ENCODE results near the gene FITM1.

DNA sequence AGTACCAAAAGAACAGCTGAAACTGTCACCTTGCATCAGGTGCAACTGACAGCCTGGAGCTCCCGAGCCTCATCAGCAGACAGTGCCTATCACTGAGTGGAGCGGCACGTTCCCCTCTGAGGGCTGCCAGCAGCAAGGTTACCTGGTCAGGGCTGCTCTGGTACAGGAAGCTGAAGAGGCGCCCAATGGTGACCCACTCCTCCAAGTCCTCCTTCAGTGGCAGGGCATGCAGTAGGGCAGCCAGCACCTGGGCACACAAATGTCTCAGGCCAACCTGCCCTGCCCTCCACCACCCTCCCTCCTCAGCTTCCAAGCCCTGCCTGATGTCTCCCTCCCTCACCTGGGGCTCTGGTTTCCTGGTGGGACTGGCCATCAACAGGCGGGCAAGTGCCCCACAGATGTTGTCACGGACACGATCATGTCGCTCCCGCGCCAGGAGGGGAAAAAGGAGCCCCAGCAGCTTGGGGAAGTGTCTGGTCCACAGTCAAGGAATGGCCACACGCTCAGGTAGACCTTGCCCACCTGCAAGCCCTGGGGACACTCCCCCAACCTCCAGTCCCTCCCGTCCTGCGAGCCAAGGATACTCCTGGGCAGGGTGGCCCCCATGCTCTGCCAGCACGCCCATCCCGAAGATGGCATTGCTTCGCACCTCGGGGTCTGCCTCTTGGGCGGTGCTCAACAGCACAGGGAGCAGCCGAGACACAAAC, 51.1 kb downstream of the FITM1 start:
- TF ChIP-seq, protein P1, sequence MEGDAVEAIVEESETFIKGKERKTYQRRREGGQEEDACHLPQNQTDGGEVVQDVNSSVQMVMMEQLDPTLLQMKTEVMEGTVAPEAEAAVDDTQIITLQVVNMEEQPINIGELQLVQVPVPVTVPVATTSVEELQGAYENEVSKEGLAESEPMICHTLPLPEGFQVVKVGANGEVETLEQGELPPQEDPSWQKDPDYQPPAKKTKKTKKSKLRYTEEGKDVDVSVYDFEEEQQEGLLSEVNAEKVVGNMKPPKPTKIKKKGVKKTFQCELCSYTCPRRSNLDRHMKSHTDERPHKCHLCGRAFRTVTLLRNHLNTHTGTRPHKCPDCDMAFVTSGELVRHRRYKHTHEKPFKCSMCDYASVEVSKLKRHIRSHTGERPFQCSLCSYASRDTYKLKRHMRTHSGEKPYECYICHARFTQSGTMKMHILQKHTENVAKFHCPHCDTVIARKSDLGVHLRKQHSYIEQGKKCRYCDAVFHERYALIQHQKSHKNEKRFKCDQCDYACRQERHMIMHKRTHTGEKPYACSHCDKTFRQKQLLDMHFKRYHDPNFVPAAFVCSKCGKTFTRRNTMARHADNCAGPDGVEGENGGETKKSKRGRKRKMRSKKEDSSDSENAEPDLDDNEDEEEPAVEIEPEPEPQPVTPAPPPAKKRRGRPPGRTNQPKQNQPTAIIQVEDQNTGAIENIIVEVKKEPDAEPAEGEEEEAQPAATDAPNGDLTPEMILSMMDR (conservative IDR thresholded peaks at IDR 0.05 in 1 of 2, IDR thresholded peaks at IDR 0.05 in 1 of 2; ENCODE audit: low read depth in 1 of 2, low read length in 2 of 2) = no peak
- TF ChIP-seq EZH2 (IDR thresholded peaks at IDR 0.05; ENCODE audit: low read length, missing control alignments) = no peak

Measured in fibroblast of lung (primary cell).